ENCODE data around the gene PSMB5.

DNA sequence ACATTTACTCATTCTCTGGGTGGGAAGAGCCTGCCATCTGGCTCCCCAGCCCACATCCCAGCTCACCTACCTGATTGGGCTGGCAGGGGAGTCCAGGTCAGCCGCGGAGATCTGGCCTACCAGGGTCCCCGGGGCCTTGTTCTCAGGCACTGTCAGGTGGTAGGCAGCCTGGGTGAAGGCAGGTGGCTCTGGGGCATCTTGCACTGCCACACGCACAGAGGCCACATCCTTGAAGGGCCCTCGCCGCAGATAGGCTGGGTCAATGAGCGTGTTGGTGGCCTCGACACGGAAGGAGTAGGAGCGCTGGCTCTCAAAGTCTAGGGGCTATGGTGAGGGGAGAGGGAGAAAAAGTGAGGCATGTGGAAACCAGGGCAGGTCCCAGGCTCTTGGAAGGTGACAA lies 18.7 kb upstream of the PSMB5 start:
- TF ChIP-seq POLR2AphosphoS5 (IDR thresholded peaks at IDR 0.05; ENCODE audit: insufficient read depth in 1 of 2, low read depth in 1 of 2) (no peak), CTCF (IDR thresholded peaks at IDR 0.05) (no peak)
